ENCODE results near the gene MICAL3.
"Not testable (repeated sequence)": the region's sequence is repeated elsewhere in the genome, so short reads cannot be mapped to it uniquely, and the experiment has no call there.

MICAL3 gene

GRCh38 chr22:18024276-18024939 is at the start of gene MICAL3:
MICAL3 (minus strand) TSS chr22:18024561; CDS start chr22:17906812, 117,749 bp downstream.
- in situ Hi-C loops (cut with HindIII; ENCODE audit: low pct_ligation_motif_present, low pct_unique_long_range_greater_than_20kb, low sequenced_read_pairs): no loop called here
- DNase-seq: peak; percentile 76

- DNase-seq; in situ Hi-C loops (cut with HindIII; ENCODE audit: low pct_ligation_motif_present, low pct_unique_long_range_greater_than_20kb, low sequenced_read_pairs): not testable (repeated sequence)
Measured at GRCh38 chr22:18073927-18074326, 49.6 kb upstream of the MICAL3 start.

GRCh38 chr22:18073467-18073866 is 49.1 kb upstream of the MICAL3 start:
- no peak for DNase-seq
- in situ Hi-C loops (cut with HindIII; ENCODE audit: low pct_ligation_motif_present, low pct_unique_long_range_greater_than_20kb, low sequenced_read_pairs): no loop called here

- in situ Hi-C loops (cut with HindIII; ENCODE audit: low pct_ligation_motif_present, low pct_unique_long_range_greater_than_20kb, low sequenced_read_pairs): no loop called here
- no peak for DNase-seq
Measured at GRCh38 chr22:18071968-18072310, 47.6 kb upstream of the MICAL3 start.

GRCh38 chr22:18071307-18071967 is 47.1 kb upstream of the MICAL3 start:
- DNase-seq; in situ Hi-C loops (cut with HindIII; ENCODE audit: low pct_ligation_motif_present, low pct_unique_long_range_greater_than_20kb, low sequenced_read_pairs): not testable (repeated sequence)

GRCh38 chr22:18070556-18071306 is 46.4 kb upstream of the MICAL3 start:
- in situ Hi-C loops (cut with HindIII; ENCODE audit: low pct_ligation_motif_present, low pct_unique_long_range_greater_than_20kb, low sequenced_read_pairs): no loop called here

GRCh38 chr22:18070041-18070440 is 45.7 kb upstream of the MICAL3 start:
- no peak for DNase-seq
- in situ Hi-C loops (cut with HindIII; ENCODE audit: low pct_ligation_motif_present, low pct_unique_long_range_greater_than_20kb, low sequenced_read_pairs): no loop called here

More at GRCh38 chr22:18070556-18071306, 46.4 kb upstream of the MICAL3 start:
- no peak for DNase-seq

- no peak for DNase-seq
- in situ Hi-C loops (cut with HindIII; ENCODE audit: low pct_ligation_motif_present, low pct_unique_long_range_greater_than_20kb, low sequenced_read_pairs): no loop called here
Measured at GRCh38 chr22:18069041-18069440, 44.7 kb upstream of the MICAL3 start.

GRCh38 chr22:18068381-18068988 is 44.1 kb upstream of the MICAL3 start:
- in situ Hi-C loops (cut with HindIII; ENCODE audit: low pct_ligation_motif_present, low pct_unique_long_range_greater_than_20kb, low sequenced_read_pairs): no loop called here
- DNase-seq: no peak

GRCh38 chr22:18067548-18068341 is 43.4 kb upstream of the MICAL3 start:
- in situ Hi-C loops (cut with HindIII; ENCODE audit: low pct_ligation_motif_present, low pct_unique_long_range_greater_than_20kb, low sequenced_read_pairs): no loop called here
- no peak for DNase-seq

- no peak for DNase-seq
- in situ Hi-C loops (cut with HindIII; ENCODE audit: low pct_ligation_motif_present, low pct_unique_long_range_greater_than_20kb, low sequenced_read_pairs): no loop called here
Measured at GRCh38 chr22:18067121-18067520, 42.8 kb upstream of the MICAL3 start.

- DNase-seq: no peak
Measured at GRCh38 chr22:18066181-18066859, 42.0 kb upstream of the MICAL3 start.

GRCh38 chr22:18065256-18065655 is 40.9 kb upstream of the MICAL3 start:
- peak; percentile 42 for DNase-seq
- in situ Hi-C loops (cut with HindIII; ENCODE audit: low pct_ligation_motif_present, low pct_unique_long_range_greater_than_20kb, low sequenced_read_pairs): no loop called here

More at GRCh38 chr22:18066181-18066859, 42.0 kb upstream of the MICAL3 start:
- in situ Hi-C loops (cut with HindIII; ENCODE audit: low pct_ligation_motif_present, low pct_unique_long_range_greater_than_20kb, low sequenced_read_pairs): no loop called here

GRCh38 chr22:18064636-18065035 is 40.3 kb upstream of the MICAL3 start:
- DNase-seq: no peak
- in situ Hi-C loops (cut with HindIII; ENCODE audit: low pct_ligation_motif_present, low pct_unique_long_range_greater_than_20kb, low sequenced_read_pairs): no loop called here

- DNase-seq; in situ Hi-C loops (cut with HindIII; ENCODE audit: low pct_ligation_motif_present, low pct_unique_long_range_greater_than_20kb, low sequenced_read_pairs): not testable (repeated sequence)
Measured at GRCh38 chr22:18063715-18064114, 39.4 kb upstream of the MICAL3 start.

- in situ Hi-C loops (cut with HindIII; ENCODE audit: low pct_ligation_motif_present, low pct_unique_long_range_greater_than_20kb, low sequenced_read_pairs): no loop called here
Measured at GRCh38 chr22:18063306-18063705, 38.9 kb upstream of the MICAL3 start.

GRCh38 chr22:18062421-18062820 is 38.1 kb upstream of the MICAL3 start:
- in situ Hi-C loops (cut with HindIII; ENCODE audit: low pct_ligation_motif_present, low pct_unique_long_range_greater_than_20kb, low sequenced_read_pairs): no loop called here
- no peak for DNase-seq

More at GRCh38 chr22:18063306-18063705, 38.9 kb upstream of the MICAL3 start:
- DNase-seq: no peak

Measured in ACHN (cell line).